K562 (cell line): Measurements from ENCODE around the gene DAPL1. TPM values are rescaled to one million over a fixed set of nuclear protein-coding genes. Genes with fewer than 3 reads are reported as not detected.

ENCODE experiments used
- ATAC-seq: fragments of 200-7000 bp; cut with Tn5 transposase; 3 replicates; pipeline ENCODE4 v1.9.1; 2020; ENCODE audit warnings: moderate library complexity
- BruUV-seq: library from RNA; stranded (reverse); fragments of 400-500 nt; replicated peaks from 2 replicates; lab custom pipeline; 2021; lab: Mats Ljungman, UMichigan
- CTCF ChIA-PET: fragments of 300-600 bp; formaldehyde crosslinking; extraction: SDS; loops from one replicate; lab custom pipeline; 2021; ENCODE audit warnings: low intra/inter-chr PET ratio; lab: Yijun Ruan, JAX
- POLR2A ChIA-PET: fragments of 300-600, 350-650 bp; sonication (Branson Sonifier 250); formaldehyde crosslinking; extraction: SDS; loops from one replicate; lab custom pipeline; 2021; ENCODE audit warnings: antibody characterized with exemption, inconsistent platforms; lab: Yijun Ruan, JAX
- DNase-seq, 4 experiments: peaks; one replicate each; pipeline versions ENCODE4 v3.0.0 to v3.0.0-alpha.2; 2011 to 2018; ENCODE audit warnings: low spot score in 3 of 4, mixed read lengths in 3 of 4; ENCODE audit errors: extremely low read depth in 1 of 4
- FAIRE-seq: peaks from 2 replicates; lab custom pipeline; 2011; peaks lifted over from hg19 to GRCh38; lab: Jason Lieb, UNC
- H2AFZ ChIP-seq: 2 replicates; pipeline ENCODE4 v1.6.0; 2011; ENCODE audit warnings: low read depth, low read length, control low read depth, inconsistent platforms
- H3K27ac ChIP-seq: fragments of 200-600 bp; 3 replicates; pipeline ENCODE4 v1.8.0; 2011; ENCODE audit warnings: low read depth, mild to moderate bottlenecking, control low read depth, inconsistent platforms, low read length, moderate library complexity, mixed read lengths; ENCODE audit errors: extremely low read depth
- H3K27me3 ChIP-seq, 2 experiments: fragments of 300-600 bp in 1 of 2; 2 replicates in 1 of 2; 3 replicates in 1 of 2; pipeline versions ENCODE4 v1.6.0 to v1.8.0; 2011; ENCODE audit warnings: inconsistent platforms in 2 of 2, low read length in 2 of 2, mild to moderate bottlenecking in 1 of 2, mixed read lengths in 1 of 2, moderate library complexity in 1 of 2; ENCODE audit not compliant: control insufficient read depth in 2 of 2, insufficient read depth in 2 of 2
- H3K36me3 ChIP-seq: fragments of 300-600 bp; 3 replicates; pipeline ENCODE4 v1.8.0; 2011; ENCODE audit warnings: mild to moderate bottlenecking, low read length, inconsistent platforms; ENCODE audit not compliant: control insufficient read depth, insufficient read depth
- H3K4me1 ChIP-seq, 2 experiments: fragments of 200-600 bp in 1 of 2; replicated peaks in 1 of 2; 2 replicates in 1 of 2; 3 replicates in 1 of 2; pipeline versions ENCODE4 v1.5.1 to v1.8.0; 2011; ENCODE audit warnings: inconsistent platforms in 2 of 2, low read length in 2 of 2, mild to moderate bottlenecking in 1 of 2, mixed read lengths in 1 of 2, moderate library complexity in 1 of 2; ENCODE audit not compliant: control insufficient read depth in 2 of 2, insufficient read depth in 2 of 2
- H3K4me2 ChIP-seq: 2 replicates; pipeline ENCODE4 v1.6.1; 2011; ENCODE audit warnings: low read length, control low read depth, inconsistent platforms, mixed read lengths; ENCODE audit not compliant: insufficient read depth
- H3K4me3 ChIP-seq: fragments of 200-600 bp; sonication (generic), shearing (Covaris generic); 2 replicates; pipeline ENCODE4 v1.5.1; 2016; ENCODE audit warnings: control low read depth, inconsistent platforms
- H3K79me2 ChIP-seq: fragments of 200-600 bp; 3 replicates; pipeline ENCODE4 v1.8.0; 2011; ENCODE audit warnings: low read length, inconsistent platforms; ENCODE audit not compliant: control insufficient read depth, insufficient read depth
- H3K9ac ChIP-seq, 2 experiments: 2 replicates each; pipeline versions ENCODE4 v1.6.0 to v1.6.1; 2011; ENCODE audit warnings: low read depth in 2 of 2, low read length in 2 of 2, control low read depth in 1 of 2, inconsistent platforms in 1 of 2, mild to moderate bottlenecking in 1 of 2, mixed read lengths in 1 of 2; ENCODE audit not compliant: insufficient read depth in 1 of 2
- H3K9me1 ChIP-seq: one replicate; pipeline ENCODE4 v1.6.0; 2011; ENCODE audit warnings: inconsistent platforms, mild to moderate bottlenecking, low read length, moderate library complexity; ENCODE audit not compliant: control insufficient read depth, insufficient read depth
- H3K9me3 ChIP-seq: replicated peaks from 2 replicates; pipeline ENCODE4 v1.5.1; 2011; ENCODE audit warnings: low read depth, low read length, inconsistent platforms; ENCODE audit not compliant: control insufficient read depth, insufficient read depth
- H4K20me1 ChIP-seq: replicated peaks from 2 replicates; pipeline ENCODE4 v1.6.1; 2011; ENCODE audit warnings: low read length, inconsistent platforms, mixed read lengths; ENCODE audit not compliant: control insufficient read depth, insufficient read depth
- GABPB2 ChIP-seq: fragments of 250-450 bp; sonication (Bioruptor Pico); conservative IDR thresholded peaks from 2 replicates; pipeline ENCODE4 v1.5.1; 2021; ENCODE audit warnings: mild to moderate bottlenecking
- KLF16 ChIP-seq: IDR thresholded peaks from 2 replicates; pipeline ENCODE4 v1.6.1; 2016; ENCODE audit warnings: antibody characterized with exemption
- NFIC ChIP-seq: fragments of 450-650 bp; IDR thresholded peaks from 2 replicates; pipeline ENCODE4 v1.6.1; 2017; ENCODE audit warnings: mild to moderate bottlenecking, inconsistent platforms
- SAFB2 ChIP-seq: fragments of 200-400 bp; formaldehyde crosslinking; IDR thresholded peaks from 2 replicates; pipeline ENCODE4 v1.6.1; 2018; ENCODE audit warnings: borderline replicate concordance, low read length, low read depth, moderate library complexity; ENCODE audit not compliant: severe bottlenecking
- SMARCE1 ChIP-seq: fragments of 450-650 bp; IDR thresholded peaks from 2 replicates; pipeline ENCODE4 v1.7.1; 2016; ENCODE audit warnings: mild to moderate bottlenecking
- SRSF3 ChIP-seq: fragments of 200-400 bp; formaldehyde crosslinking; IDR thresholded peaks from 2 replicates; pipeline ENCODE4 v1.6.1; 2016; ENCODE audit warnings: mild to moderate bottlenecking, low read length, moderate library complexity; ENCODE audit not compliant: insufficient read depth
- TBL1XR1 ChIP-seq, 2 experiments: IDR thresholded peaks; 2 replicates each; pipeline ENCODE4 v1.6.1; 2012; ENCODE audit warnings: improper control_type of control experiment in 2 of 2, low read length in 2 of 2, mild to moderate bottlenecking in 1 of 2
- XRCC3 ChIP-seq: fragments of 450-650 bp; IDR thresholded peaks from 2 replicates; pipeline ENCODE4 v1.6.1; 2017; ENCODE audit warnings: mild to moderate bottlenecking, moderate library complexity
- ZC3H4 ChIP-seq: sonication (generic); formaldehyde crosslinking; IDR thresholded peaks from 2 replicates; pipeline ENCODE4 v1.9.0; 2021; ENCODE audit warnings: missing genetic modification reagents, borderline replicate concordance
- ZFP30 ChIP-seq: fragments of 250-450 bp; sonication (Bioruptor Pico); IDR thresholded peaks from 2 replicates; pipeline ENCODE4 v1.8.0; 2022; ENCODE audit warnings: moderate library complexity, mild to moderate bottlenecking, inconsistent platforms, borderline replicate concordance
- ZNF395 ChIP-seq: fragments of 200-800 bp; sonication (Bioruptor generic); IDR thresholded peaks from 2 replicates; pipeline ENCODE4 v1.6.1; 2017; ENCODE audit warnings: missing genetic modification characterization, missing compliant biosample characterization
- WGBS: fragments of 100-300 bp; shearing (Covaris generic); methylation state at CpG from one replicate; pipeline ENCODE4 v1.1.6; 2016; ENCODE audit warnings: low coverage, mixed read lengths; ENCODE audit not compliant: insufficient coverage; ENCODE audit errors: missing lambda C conversion rate; 5-methylcytosine and 5-hydroxymethylcytosine counted together
- in situ Hi-C: fragments of 300-500 bp; cut with MboI; formaldehyde crosslinking; loops from 4 replicates; pipeline ENCODE4 v1.15.0; 2018; ENCODE audit warnings: inconsistent platforms, mixed read lengths
- intact Hi-C: fragments of 100-400 bp; cut with micrococcal nuclease; formaldehyde crosslinking; loops from 2 replicates; pipeline ENCODE4 v1.14.2; 2022
- polyA plus RNA-seq, 8 experiments: library from polyadenylated mRNA; depleted of rRNA in 4 of 8; stranded (reverse) in 5 of 8; unstranded in 3 of 8; fragments of >200 nt; fragmentation: Nextera tagmentation in 2 of 8; fragmentation: Illumina TruSeq in 1 of 8; extraction: Ambion mirVana in 2 of 8; extraction: Trizol in 1 of 8; gene quantifications; 2 replicates each; pipeline versions ENCODE4 v1.2.1 to v1.2.3, GENCODE V29; 2011 to 2014; ENCODE audit warnings: inconsistent platforms in 1 of 8, missing spikeins in 1 of 8
- total RNA-seq, 7 experiments: library from RNA; depleted of rRNA in 6 of 7; stranded (reverse); fragments of >200 nt in 6 of 7; fragmentation: Illumina TruSeq in 2 of 7; extraction: Trizol in 2 of 7; gene quantifications; 2 replicates each; pipeline versions ENCODE4 v1.2.1 to v1.2.3, GENCODE V29; 2011 to 2021; ENCODE audit warnings: low replicate concordance in 1 of 7
- TF ChIP-seq, protein P1 (sequence below): sonication (generic); IDR thresholded peaks from 2 replicates; pipeline ENCODE4 v1.6.1; 2016
- TF ChIP-seq, protein P2 (sequence below), 2 experiments: fragments of 450-650 bp; formaldehyde crosslinking in 1 of 2; IDR thresholded peaks; 2 replicates each; pipeline versions ENCODE4 v1.4.0 to v1.6.1; 2014 to 2020; ENCODE audit warnings: mild to moderate bottlenecking in 2 of 2, borderline replicate concordance in 1 of 2, low read depth in 1 of 2

The DAPL1 gene
- total and polyA plus RNA-seq, 9 of the 15 experiments (the other 6 are each of a cell fraction or from before 2014, with no cell fraction given) = not detected

DNA sequence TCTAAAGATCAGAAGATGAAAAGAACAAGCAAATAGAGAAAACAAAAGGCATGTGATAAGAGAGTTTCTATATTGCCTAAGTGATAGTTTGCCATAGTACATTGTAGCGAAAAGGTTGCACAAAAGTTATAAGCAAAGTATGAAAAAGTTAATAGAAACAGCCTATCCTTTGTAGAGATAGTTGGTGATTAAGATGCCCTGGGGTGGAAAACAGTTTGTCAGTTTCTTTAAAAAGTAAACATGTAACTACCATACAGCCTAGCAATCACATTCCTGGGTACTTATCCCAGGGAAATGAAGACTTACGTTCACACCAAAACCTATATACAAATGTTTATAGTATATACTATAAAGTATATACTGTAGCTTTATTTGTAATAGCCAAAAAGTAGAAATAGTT lies 16.9 kb upstream of the DAPL1 start:
- Histone ChIP-seq H3K4me2 (no peak overlapping the region), H2AFZ (no peak overlapping the region), H3K9me3 (no peaks in the 10 kb centered on the region), H4K20me1 (no peaks in the 10 kb centered on the region), H3K27ac (no peak overlapping the region), H3K9ac (no peak overlapping the region), H3K79me2 (no peaks in the 10 kb centered on the region), H3K9me1 (no peaks in the 10 kb centered on the region), H3K4me3 (no peak overlapping the region), H3K4me1 (no peaks in the 10 kb centered on the region; a peak in 1 of 5 replicates), H3K27me3 (peaks cover 2 to 3% of the 10 kb centered on the region in 2 experiments; a peak in 2 of 5 replicates), H3K36me3 (no peaks in the 10 kb centered on the region)
- CTCF ChIA-PET = no interaction called here
- DNase-seq (no peak), ATAC-seq (no peak), FAIRE-seq (no peak)
- BruUV-seq = no TSS peak
- POLR2A ChIA-PET = no interaction called here
- in situ Hi-C loops (no loop called here), intact Hi-C loops (no loop called here)
- WGBS = 0% methylated on average over 2 of the region's 2 CpGs
- TF ChIP-seq KLF16 (no peak), ZNF395 (CRISPR knock-in tag) (no peak), XRCC3 (no peak), SAFB2 (no peak), GABPB2 (CRISPR knock-in tag) (no peak), ZFP30 (no peak), TBL1XR1 (IDR thresholded peaks at IDR 0.05; ENCODE audit: low read length in 2 of 2) (no peak), ZC3H4 (no peak), SRSF3 (no peak), NFIC (no peak), SMARCE1 (no peak)
- TF ChIP-seq, protein P1, sequence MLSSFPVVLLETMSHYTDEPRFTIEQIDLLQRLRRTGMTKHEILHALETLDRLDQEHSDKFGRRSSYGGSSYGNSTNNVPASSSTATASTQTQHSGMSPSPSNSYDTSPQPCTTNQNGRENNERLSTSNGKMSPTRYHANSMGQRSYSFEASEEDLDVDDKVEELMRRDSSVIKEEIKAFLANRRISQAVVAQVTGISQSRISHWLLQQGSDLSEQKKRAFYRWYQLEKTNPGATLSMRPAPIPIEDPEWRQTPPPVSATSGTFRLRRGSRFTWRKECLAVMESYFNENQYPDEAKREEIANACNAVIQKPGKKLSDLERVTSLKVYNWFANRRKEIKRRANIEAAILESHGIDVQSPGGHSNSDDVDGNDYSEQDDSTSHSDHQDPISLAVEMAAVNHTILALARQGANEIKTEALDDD = no peak
- TF ChIP-seq, protein P2, sequence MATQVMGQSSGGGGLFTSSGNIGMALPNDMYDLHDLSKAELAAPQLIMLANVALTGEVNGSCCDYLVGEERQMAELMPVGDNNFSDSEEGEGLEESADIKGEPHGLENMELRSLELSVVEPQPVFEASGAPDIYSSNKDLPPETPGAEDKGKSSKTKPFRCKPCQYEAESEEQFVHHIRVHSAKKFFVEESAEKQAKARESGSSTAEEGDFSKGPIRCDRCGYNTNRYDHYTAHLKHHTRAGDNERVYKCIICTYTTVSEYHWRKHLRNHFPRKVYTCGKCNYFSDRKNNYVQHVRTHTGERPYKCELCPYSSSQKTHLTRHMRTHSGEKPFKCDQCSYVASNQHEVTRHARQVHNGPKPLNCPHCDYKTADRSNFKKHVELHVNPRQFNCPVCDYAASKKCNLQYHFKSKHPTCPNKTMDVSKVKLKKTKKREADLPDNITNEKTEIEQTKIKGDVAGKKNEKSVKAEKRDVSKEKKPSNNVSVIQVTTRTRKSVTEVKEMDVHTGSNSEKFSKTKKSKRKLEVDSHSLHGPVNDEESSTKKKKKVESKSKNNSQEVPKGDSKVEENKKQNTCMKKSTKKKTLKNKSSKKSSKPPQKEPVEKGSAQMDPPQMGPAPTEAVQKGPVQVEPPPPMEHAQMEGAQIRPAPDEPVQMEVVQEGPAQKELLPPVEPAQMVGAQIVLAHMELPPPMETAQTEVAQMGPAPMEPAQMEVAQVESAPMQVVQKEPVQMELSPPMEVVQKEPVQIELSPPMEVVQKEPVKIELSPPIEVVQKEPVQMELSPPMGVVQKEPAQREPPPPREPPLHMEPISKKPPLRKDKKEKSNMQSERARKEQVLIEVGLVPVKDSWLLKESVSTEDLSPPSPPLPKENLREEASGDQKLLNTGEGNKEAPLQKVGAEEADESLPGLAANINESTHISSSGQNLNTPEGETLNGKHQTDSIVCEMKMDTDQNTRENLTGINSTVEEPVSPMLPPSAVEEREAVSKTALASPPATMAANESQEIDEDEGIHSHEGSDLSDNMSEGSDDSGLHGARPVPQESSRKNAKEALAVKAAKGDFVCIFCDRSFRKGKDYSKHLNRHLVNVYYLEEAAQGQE (IDR thresholded peaks at IDR 0.05; ENCODE audit: borderline replicate concordance) = no peak
- TF ChIP-seq, protein P2 (CRISPR knock-in tag; IDR thresholded peaks at IDR 0.05; ENCODE audit: low read depth) = no peak
